Ovary (tissue), 3 donors: ENCODE measurements around the gene BAK1.

Experiments used
- CTCF ChIP-seq, 3 donors: fragments of 450-650 bp in 2 of 3; fragments of 200-600 bp in 1 of 3; IDR thresholded peaks; one replicate each; pipeline versions ENCODE4 v1.5.1 to v1.8.0; 2016 to 2022; ENCODE audit warnings: antibody characterized with exemption in 3 of 3, mild to moderate bottlenecking in 1 of 3
- POLR2A ChIP-seq: fragments of 450-650 bp; IDR thresholded peaks from one replicate; pipeline ENCODE4 v1.6.1; 2017; ENCODE audit warnings: antibody characterized with exemption, mild to moderate bottlenecking, moderate library complexity
- donor health status: DM: no; HTN: no; CAD: no.

GRCh38 chr6:33620856-33621710 lies 41.0 kb upstream of the BAK1 start, which contains the start of gene ITPR3:
- no peak for TF ChIP-seq CTCF (IDR thresholded peaks at IDR 0.05)
- TF ChIP-seq POLR2A = no peak
